K562 (cell line): ENCODE measurements around the gene THEMIS. TPM values are rescaled to one million over a fixed set of nuclear protein-coding genes. Genes with fewer than 3 reads are reported as not detected.
"Not testable (repeated sequence)": the region's sequence is repeated elsewhere in the genome, so short reads cannot be mapped to it uniquely, and the experiment has no call there.

Source experiments
- ATAC-seq: fragments of 200-7000 bp; cut with Tn5 transposase; 3 replicates; pipeline ENCODE4 v1.9.1; 2020; ENCODE audit warnings: moderate library complexity
- BruUV-seq: library from RNA; stranded (reverse); fragments of 400-500 nt; replicated peaks from 2 replicates; lab custom pipeline; 2021; lab: Mats Ljungman, UMichigan
- CTCF ChIA-PET: fragments of 300-600 bp; formaldehyde crosslinking; extraction: SDS; loops from one replicate; lab custom pipeline; 2021; ENCODE audit warnings: low intra/inter-chr PET ratio; lab: Yijun Ruan, JAX
- POLR2A ChIA-PET: fragments of 300-600, 350-650 bp; sonication (Branson Sonifier 250); formaldehyde crosslinking; extraction: SDS; loops from one replicate; lab custom pipeline; 2021; ENCODE audit warnings: antibody characterized with exemption, inconsistent platforms; lab: Yijun Ruan, JAX
- DNase-seq, 4 experiments: peaks; one replicate each; pipeline versions ENCODE4 v3.0.0 to v3.0.0-alpha.2; 2011 to 2018; ENCODE audit warnings: low spot score in 3 of 4, mixed read lengths in 3 of 4; ENCODE audit errors: extremely low read depth in 1 of 4
- FAIRE-seq: peaks from 2 replicates; lab custom pipeline; 2011; peaks lifted over from hg19 to GRCh38; lab: Jason Lieb, UNC
- H2AFZ ChIP-seq: 2 replicates; pipeline ENCODE4 v1.6.0; 2011; ENCODE audit warnings: low read depth, low read length, control low read depth, inconsistent platforms
- H3K27ac ChIP-seq: fragments of 200-600 bp; 3 replicates; pipeline ENCODE4 v1.8.0; 2011; ENCODE audit warnings: low read depth, mild to moderate bottlenecking, control low read depth, inconsistent platforms, low read length, moderate library complexity, mixed read lengths; ENCODE audit errors: extremely low read depth
- H3K27me3 ChIP-seq, 2 experiments: fragments of 300-600 bp in 1 of 2; 2 replicates in 1 of 2; 3 replicates in 1 of 2; pipeline versions ENCODE4 v1.6.0 to v1.8.0; 2011; ENCODE audit warnings: inconsistent platforms in 2 of 2, low read length in 2 of 2, mild to moderate bottlenecking in 1 of 2, mixed read lengths in 1 of 2, moderate library complexity in 1 of 2; ENCODE audit not compliant: control insufficient read depth in 2 of 2, insufficient read depth in 2 of 2
- H3K36me3 ChIP-seq: fragments of 300-600 bp; 3 replicates; pipeline ENCODE4 v1.8.0; 2011; ENCODE audit warnings: mild to moderate bottlenecking, low read length, inconsistent platforms; ENCODE audit not compliant: control insufficient read depth, insufficient read depth
- H3K4me1 ChIP-seq, 2 experiments: fragments of 200-600 bp in 1 of 2; replicated peaks in 1 of 2; 2 replicates in 1 of 2; 3 replicates in 1 of 2; pipeline versions ENCODE4 v1.5.1 to v1.8.0; 2011; ENCODE audit warnings: inconsistent platforms in 2 of 2, low read length in 2 of 2, mild to moderate bottlenecking in 1 of 2, mixed read lengths in 1 of 2, moderate library complexity in 1 of 2; ENCODE audit not compliant: control insufficient read depth in 2 of 2, insufficient read depth in 2 of 2
- H3K4me2 ChIP-seq: 2 replicates; pipeline ENCODE4 v1.6.1; 2011; ENCODE audit warnings: low read length, control low read depth, inconsistent platforms, mixed read lengths; ENCODE audit not compliant: insufficient read depth
- H3K4me3 ChIP-seq: fragments of 200-600 bp; sonication (generic), shearing (Covaris generic); 2 replicates; pipeline ENCODE4 v1.5.1; 2016; ENCODE audit warnings: control low read depth, inconsistent platforms
- H3K79me2 ChIP-seq: fragments of 200-600 bp; 3 replicates; pipeline ENCODE4 v1.8.0; 2011; ENCODE audit warnings: low read length, inconsistent platforms; ENCODE audit not compliant: control insufficient read depth, insufficient read depth
- H3K9ac ChIP-seq, 2 experiments: 2 replicates each; pipeline versions ENCODE4 v1.6.0 to v1.6.1; 2011; ENCODE audit warnings: low read depth in 2 of 2, low read length in 2 of 2, control low read depth in 1 of 2, inconsistent platforms in 1 of 2, mild to moderate bottlenecking in 1 of 2, mixed read lengths in 1 of 2; ENCODE audit not compliant: insufficient read depth in 1 of 2
- H3K9me1 ChIP-seq: one replicate; pipeline ENCODE4 v1.6.0; 2011; ENCODE audit warnings: inconsistent platforms, mild to moderate bottlenecking, low read length, moderate library complexity; ENCODE audit not compliant: control insufficient read depth, insufficient read depth
- H3K9me3 ChIP-seq: replicated peaks from 2 replicates; pipeline ENCODE4 v1.5.1; 2011; ENCODE audit warnings: low read depth, low read length, inconsistent platforms; ENCODE audit not compliant: control insufficient read depth, insufficient read depth
- H4K20me1 ChIP-seq: replicated peaks from 2 replicates; pipeline ENCODE4 v1.6.1; 2011; ENCODE audit warnings: low read length, inconsistent platforms, mixed read lengths; ENCODE audit not compliant: control insufficient read depth, insufficient read depth
- CTBP1 ChIP-seq: fragments of 450-650 bp; IDR thresholded peaks from 2 replicates; pipeline ENCODE4 v1.6.1; 2016; ENCODE audit warnings: borderline replicate concordance
- ZNF507 ChIP-seq: conservative IDR thresholded peaks from 2 replicates; pipeline ENCODE4 v1.6.1; 2017; ENCODE audit warnings: missing genetic modification characterization, missing compliant biosample characterization
- WGBS: fragments of 100-300 bp; shearing (Covaris generic); methylation state at CpG from one replicate; pipeline ENCODE4 v1.1.6; 2016; ENCODE audit warnings: low coverage, mixed read lengths; ENCODE audit not compliant: insufficient coverage; ENCODE audit errors: missing lambda C conversion rate; 5-methylcytosine and 5-hydroxymethylcytosine counted together
- in situ Hi-C: fragments of 300-500 bp; cut with MboI; formaldehyde crosslinking; loops from 4 replicates; pipeline ENCODE4 v1.15.0; 2018; ENCODE audit warnings: inconsistent platforms, mixed read lengths
- intact Hi-C: fragments of 100-400 bp; cut with micrococcal nuclease; formaldehyde crosslinking; loops from 2 replicates; pipeline ENCODE4 v1.14.2; 2022
- polyA plus RNA-seq, 8 experiments: library from polyadenylated mRNA; depleted of rRNA in 4 of 8; stranded (reverse) in 5 of 8; unstranded in 3 of 8; fragments of >200 nt; fragmentation: Nextera tagmentation in 2 of 8; fragmentation: Illumina TruSeq in 1 of 8; extraction: Ambion mirVana in 2 of 8; extraction: Trizol in 1 of 8; gene quantifications; 2 replicates each; pipeline versions ENCODE4 v1.2.1 to v1.2.3, GENCODE V29; 2011 to 2014; ENCODE audit warnings: inconsistent platforms in 1 of 8, missing spikeins in 1 of 8
- total RNA-seq, 7 experiments: library from RNA; depleted of rRNA in 6 of 7; stranded (reverse); fragments of >200 nt in 6 of 7; fragmentation: Illumina TruSeq in 2 of 7; extraction: Trizol in 2 of 7; gene quantifications; 2 replicates each; pipeline versions ENCODE4 v1.2.1 to v1.2.3, GENCODE V29; 2011 to 2021; ENCODE audit warnings: low replicate concordance in 1 of 7

The THEMIS gene
- total and polyA plus RNA-seq, 9 of the 15 experiments (the other 6 are each of a cell fraction or from before 2014, with no cell fraction given): 0.09 TPM; not detected in 8

GRCh38 chr6:127932708-127933107 lies 31.9 kb upstream of the THEMIS start:
- ATAC-seq: no peak
- Histone ChIP-seq H3K27ac (no peak overlapping the region), H3K9ac (no peak overlapping the region), H4K20me1 (no peaks in the 10 kb centered on the region), H3K4me2 (no peak overlapping the region), H3K27me3 (no peaks in the 10 kb centered on the region), H3K36me3 (no peaks in the 10 kb centered on the region), H2AFZ (no peak overlapping the region), H3K9me3 (no peaks in the 10 kb centered on the region; the same call in 1 of the 2 replicates), H3K4me1 (no peaks in the 10 kb centered on the region), H3K9me1 (no peaks in the 10 kb centered on the region), H3K79me2 (no peaks in the 10 kb centered on the region), H3K4me3 (no peak overlapping the region)
- in situ Hi-C loops: no loop called here
- DNase-seq: no peak
- 2% methylated on average over 5 of the region's 5 CpGs for WGBS
- ChIA-PET POLR2A (no interaction called here), CTCF (no interaction called here)
- FAIRE-seq: no peak
- peak; percentile 40; the same call in 1 of the 2 replicates for TF ChIP-seq ZNF507 (tag)
- no peak for TF ChIP-seq CTBP1
- no TSS peak for BruUV-seq
- intact Hi-C loops: no loop called here

GRCh38 chr6:127926441-127926840 lies 25.6 kb upstream of the THEMIS start:
- intact Hi-C loops, H3K4me1 ChIP-seq, DNase-seq, H3K9me1 ChIP-seq, H3K36me3 ChIP-seq, H3K9me3 ChIP-seq, H3K27me3 ChIP-seq, H3K4me2 ChIP-seq, H3K27ac ChIP-seq, in situ Hi-C loops, CTCF ChIA-PET, POLR2A ChIA-PET, H3K9ac ChIP-seq, BruUV-seq, ATAC-seq, H3K79me2 ChIP-seq, H4K20me1 ChIP-seq, H3K4me3 ChIP-seq, H2AFZ ChIP-seq, FAIRE-seq: not testable (repeated sequence)
- WGBS: 0% methylated on average over 7 of the region's 10 CpGs
